ENCODE data around the gene ACTRT2.

ACTRT2 gene

DNA sequence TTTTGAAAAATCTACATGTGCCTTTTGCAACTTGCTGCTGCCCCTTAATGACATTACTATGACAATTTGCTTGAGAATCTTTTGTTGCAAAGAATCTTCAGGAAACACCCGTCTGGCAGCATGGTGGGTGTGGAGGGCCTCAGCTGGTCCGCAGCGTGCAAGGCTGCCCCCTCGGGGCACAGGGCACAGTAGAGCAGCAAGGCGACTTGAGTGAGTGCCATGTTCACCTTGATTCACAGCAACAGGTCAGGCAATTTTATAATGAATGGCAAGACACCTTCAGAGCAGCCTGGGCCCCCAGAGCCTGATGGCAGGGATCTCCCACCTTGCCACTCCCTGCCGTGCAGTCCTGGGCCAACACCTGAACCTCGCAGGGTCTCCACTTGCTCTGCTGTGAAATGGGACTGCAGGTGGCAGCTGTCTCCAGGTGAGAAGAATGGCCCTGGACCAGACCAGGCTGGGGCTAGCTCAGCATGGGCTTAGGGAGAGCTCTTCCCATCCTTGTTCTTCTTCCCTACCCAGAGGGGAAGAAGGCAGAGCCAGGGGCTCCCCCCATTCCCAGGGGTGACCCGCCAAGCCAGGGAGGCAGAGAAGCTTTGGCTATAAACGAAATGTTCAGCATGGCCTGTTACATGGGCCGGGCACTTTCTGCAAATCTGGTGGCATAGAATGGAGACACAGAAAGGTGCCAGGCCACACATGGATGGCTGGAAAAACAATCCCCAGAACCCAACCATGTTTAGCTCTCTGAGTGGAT, 34.5 kb upstream of the ACTRT2 start:
- H3K9ac ChIP-seq (ENCODE audit: low read length): no peak overlapping the region
- no peak overlapping the region for H2AFZ ChIP-seq (ENCODE audit: low read length)
- no peak overlapping the region for H3K27ac ChIP-seq (ENCODE audit: low read length)
- no peak overlapping the region for H3K4me3 ChIP-seq (ENCODE audit: low read length)
- TF ChIP-seq EZH2phosphoT487 (IDR thresholded peaks at IDR 0.05; ENCODE audit: low read length): no peak
- no peak for TF ChIP-seq EZH2 (optimal IDR thresholded peaks at IDR 0.05; ENCODE audit: low read depth, low read length)
- TF ChIP-seq, protein P1, sequence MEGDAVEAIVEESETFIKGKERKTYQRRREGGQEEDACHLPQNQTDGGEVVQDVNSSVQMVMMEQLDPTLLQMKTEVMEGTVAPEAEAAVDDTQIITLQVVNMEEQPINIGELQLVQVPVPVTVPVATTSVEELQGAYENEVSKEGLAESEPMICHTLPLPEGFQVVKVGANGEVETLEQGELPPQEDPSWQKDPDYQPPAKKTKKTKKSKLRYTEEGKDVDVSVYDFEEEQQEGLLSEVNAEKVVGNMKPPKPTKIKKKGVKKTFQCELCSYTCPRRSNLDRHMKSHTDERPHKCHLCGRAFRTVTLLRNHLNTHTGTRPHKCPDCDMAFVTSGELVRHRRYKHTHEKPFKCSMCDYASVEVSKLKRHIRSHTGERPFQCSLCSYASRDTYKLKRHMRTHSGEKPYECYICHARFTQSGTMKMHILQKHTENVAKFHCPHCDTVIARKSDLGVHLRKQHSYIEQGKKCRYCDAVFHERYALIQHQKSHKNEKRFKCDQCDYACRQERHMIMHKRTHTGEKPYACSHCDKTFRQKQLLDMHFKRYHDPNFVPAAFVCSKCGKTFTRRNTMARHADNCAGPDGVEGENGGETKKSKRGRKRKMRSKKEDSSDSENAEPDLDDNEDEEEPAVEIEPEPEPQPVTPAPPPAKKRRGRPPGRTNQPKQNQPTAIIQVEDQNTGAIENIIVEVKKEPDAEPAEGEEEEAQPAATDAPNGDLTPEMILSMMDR (IDR thresholded peaks at IDR 0.05; ENCODE audit: low read length): no peak
- H3K4me2 ChIP-seq (ENCODE audit: low read depth, low read length): no peak overlapping the region
- no peaks in the 10 kb centered on the region for H3F3A ChIP-seq (ENCODE audit: insufficient read depth, low read length)
- no peak for DNase-seq
- peaks cover 93% of the 10 kb centered on the region for H3K27me3 ChIP-seq (replicated peaks; ENCODE audit: insufficient read depth, low read length)
- H3K9me3 ChIP-seq (replicated peaks; ENCODE audit: insufficient read depth, low read length): no peaks in the 10 kb centered on the region
- H3K4me1 ChIP-seq (ENCODE audit: low read length): no peaks in the 10 kb centered on the region
- H3K9me2 ChIP-seq (replicated peaks; ENCODE audit: insufficient read depth, low read length): no peaks in the 10 kb centered on the region
- no peaks in the 10 kb centered on the region for H3K36me3 ChIP-seq (replicated peaks; ENCODE audit: insufficient read depth, low read length)
- no peaks in the 10 kb centered on the region for H4K20me1 ChIP-seq (ENCODE audit: insufficient read depth, low read length)
- H3K79me2 ChIP-seq (ENCODE audit: low read length): no peaks in the 10 kb centered on the region

DNA sequence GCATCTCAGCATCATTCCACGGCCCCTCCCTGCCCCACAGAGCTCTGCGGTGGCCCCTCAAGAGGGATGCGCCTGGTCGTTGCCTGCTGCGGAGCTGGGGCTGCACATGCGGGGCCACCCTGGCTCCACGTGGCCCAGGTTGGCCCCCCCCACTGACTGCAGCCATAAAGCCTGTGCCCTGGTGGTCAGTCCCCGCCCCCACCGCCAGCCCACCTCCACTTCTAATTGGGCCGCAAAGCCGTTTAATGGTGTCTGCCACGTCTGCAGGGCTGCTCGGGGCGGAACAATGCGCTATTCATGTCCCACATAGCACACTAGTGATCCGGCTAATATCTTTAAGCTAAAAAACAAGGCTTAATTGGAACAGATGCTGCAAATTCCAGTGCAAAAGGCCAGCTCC, 33.5 kb upstream of the ACTRT2 start:
- Histone ChIP-seq H2AFZ (ENCODE audit: low read length) (no peak overlapping the region), H3K9me3 (replicated peaks; ENCODE audit: insufficient read depth, low read length) (no peaks in the 10 kb centered on the region), H3K9me2 (replicated peaks; ENCODE audit: insufficient read depth, low read length) (no peaks in the 10 kb centered on the region), H4K20me1 (ENCODE audit: insufficient read depth, low read length) (no peaks in the 10 kb centered on the region), H3K27me3 (replicated peaks; ENCODE audit: insufficient read depth, low read length) (peaks cover 93% of the 10 kb centered on the region), H3K4me3 (ENCODE audit: low read length) (no peak overlapping the region), H3K9ac (ENCODE audit: low read length) (no peak overlapping the region), H3K4me2 (ENCODE audit: low read depth, low read length) (no peak overlapping the region), H3K36me3 (replicated peaks; ENCODE audit: insufficient read depth, low read length) (no peaks in the 10 kb centered on the region), H3F3A (ENCODE audit: insufficient read depth, low read length) (no peaks in the 10 kb centered on the region), H3K79me2 (ENCODE audit: low read length) (no peaks in the 10 kb centered on the region), H3K27ac (ENCODE audit: low read length) (no peak overlapping the region), H3K4me1 (ENCODE audit: low read length) (no peaks in the 10 kb centered on the region)
- TF ChIP-seq EZH2phosphoT487 (IDR thresholded peaks at IDR 0.05; ENCODE audit: low read length) (no peak), EZH2 (optimal IDR thresholded peaks at IDR 0.05; ENCODE audit: low read depth, low read length) (no peak)
- TF ChIP-seq, protein P1 (IDR thresholded peaks at IDR 0.05; ENCODE audit: low read length): no peak
- DNase-seq: no peak

DNA sequence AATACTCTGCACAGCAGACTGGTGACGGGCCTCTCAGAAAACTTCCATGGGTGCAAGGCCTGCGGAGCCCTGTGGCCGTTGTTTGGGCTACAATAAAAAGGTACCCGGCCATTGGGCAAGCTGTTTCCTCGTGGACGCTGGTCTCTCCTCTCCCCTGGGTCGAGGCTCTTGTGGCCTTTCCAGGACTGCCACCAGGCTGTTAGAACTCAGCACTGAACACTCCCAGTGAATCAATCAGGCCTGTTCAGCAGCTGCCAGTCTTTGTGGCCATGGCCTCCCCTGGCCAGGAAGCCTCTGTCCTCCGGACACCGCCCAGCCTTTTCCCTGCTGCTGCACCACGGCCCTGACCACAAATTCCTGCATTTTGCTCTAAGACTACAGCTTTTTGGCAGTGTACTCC, 33.0 kb upstream of the ACTRT2 start:
- H3F3A ChIP-seq (ENCODE audit: insufficient read depth, low read length): no peaks in the 10 kb centered on the region
- H3K4me2 ChIP-seq (ENCODE audit: low read depth, low read length): no peak overlapping the region
- H3K9ac ChIP-seq (ENCODE audit: low read length): no peak overlapping the region
- no peaks in the 10 kb centered on the region for H3K9me2 ChIP-seq (replicated peaks; ENCODE audit: insufficient read depth, low read length)
- H3K27ac ChIP-seq (ENCODE audit: low read length): no peak overlapping the region
- H4K20me1 ChIP-seq (ENCODE audit: insufficient read depth, low read length): no peaks in the 10 kb centered on the region
- H3K36me3 ChIP-seq (replicated peaks; ENCODE audit: insufficient read depth, low read length): no peaks in the 10 kb centered on the region
- H3K27me3 ChIP-seq (replicated peaks; ENCODE audit: insufficient read depth, low read length): peaks cover 89% of the 10 kb centered on the region
- no peaks in the 10 kb centered on the region for H3K4me1 ChIP-seq (ENCODE audit: low read length)
- no peak overlapping the region for H2AFZ ChIP-seq (ENCODE audit: low read length)
- no peaks in the 10 kb centered on the region for H3K79me2 ChIP-seq (ENCODE audit: low read length)
- H3K9me3 ChIP-seq (replicated peaks; ENCODE audit: insufficient read depth, low read length): no peaks in the 10 kb centered on the region
- no peak for DNase-seq
- H3K4me3 ChIP-seq (ENCODE audit: low read length): no peak overlapping the region
- TF ChIP-seq, protein P1 (IDR thresholded peaks at IDR 0.05; ENCODE audit: low read length): no peak
- no peak for TF ChIP-seq EZH2 (optimal IDR thresholded peaks at IDR 0.05; ENCODE audit: low read depth, low read length)
- no peak for TF ChIP-seq EZH2phosphoT487 (IDR thresholded peaks at IDR 0.05; ENCODE audit: low read length)
